HEK293T (cell line): ENCODE data around the gene BTBD9.

Experiments
- CTBP1 ChIP-seq: fragments of 450-650 bp; IDR thresholded peaks from 2 replicates; pipeline ENCODE4 v1.6.1; 2016; ENCODE audit warnings: borderline replicate concordance
- FOXK2 ChIP-seq: fragments of 450-650 bp; IDR thresholded peaks from 2 replicates; pipeline ENCODE4 v1.6.1; 2016; ENCODE audit warnings: mild to moderate bottlenecking
- HDGF ChIP-seq: fragments of 450-650 bp; IDR thresholded peaks from 2 replicates; pipeline ENCODE4 v1.6.1; 2017; ENCODE audit warnings: antibody characterized with exemption, borderline replicate concordance
- SP1 ChIP-seq: fragments of 450-650 bp; IDR thresholded peaks from 2 replicates; pipeline ENCODE4 v1.6.1; 2017
- SUZ12 ChIP-seq: fragments of 450-650 bp; IDR thresholded peaks from 2 replicates; pipeline ENCODE4 v1.6.1; 2016; ENCODE audit warnings: mild to moderate bottlenecking

DNA sequence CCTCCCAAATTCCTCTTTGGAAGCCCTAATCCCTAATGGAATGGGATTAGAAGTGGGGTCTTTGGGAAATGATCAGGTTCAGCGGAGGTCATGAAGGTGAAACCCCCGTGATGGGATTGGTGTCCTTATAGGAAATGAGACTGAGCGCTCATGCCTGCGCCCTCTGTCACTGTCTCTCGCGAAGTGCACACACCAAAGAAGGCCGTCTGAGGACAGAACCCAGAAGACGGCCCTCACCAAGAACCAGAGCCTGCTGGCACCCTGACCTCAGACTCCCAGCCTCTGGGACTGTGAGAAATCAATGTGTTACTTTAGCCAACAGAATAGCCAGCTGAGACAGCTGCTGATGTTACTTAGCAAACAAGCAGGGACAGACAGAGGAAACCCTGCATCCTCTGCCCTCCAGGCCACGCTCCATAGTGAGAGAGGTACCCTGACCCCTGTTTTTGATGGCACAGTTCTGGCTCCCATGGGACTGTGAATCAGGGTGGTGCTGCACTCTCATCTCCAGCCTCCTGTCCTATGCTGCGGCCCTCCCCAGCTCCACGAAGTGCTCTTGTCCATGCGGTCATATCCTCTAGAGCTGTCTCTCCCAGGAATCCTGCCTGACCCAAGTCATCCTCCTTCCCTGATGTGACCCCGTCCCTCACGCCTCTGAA, 450.9 kb downstream of the BTBD9 start:
- TF ChIP-seq FOXK2, result no peak
- TF ChIP-seq HDGF, result no peak
- no peak for TF ChIP-seq SP1
- TF ChIP-seq CTBP1, result no peak
- TF ChIP-seq SUZ12, result no peak
